Central memory CD8-positive, alpha-beta T cell (primary cell): ENCODE measurements around the gene CORIN.

Experiments used
- ATAC-seq: fragments of 150-1000 bp; cut with Tn5 transposase; replicated peaks from 2 replicates; pipeline ENCODE4 v1.10.0; 2022; ENCODE audit warnings: mild to moderate bottlenecking, moderate FRiP score, moderate number of reproducible peaks; ENCODE audit not compliant: poor library complexity, severe bottlenecking; ENCODE audit errors: extremely low read depth
- DNase-seq, 2 donors: peaks; one replicate each; pipeline ENCODE4 v3.0.0; 2021; ENCODE audit warnings: low spot score in 2 of 2
- H3K27ac Mint-ChIP-seq: one replicate; pipeline ENCODE4 v1.8.0; 2022; ENCODE audit warnings: low read depth, mild to moderate bottlenecking, moderate library complexity, mixed read lengths
- H3K27me3 Mint-ChIP-seq: one replicate; pipeline ENCODE4 v1.8.0; 2022; ENCODE audit warnings: mixed read lengths
- H3K36me3 Mint-ChIP-seq: one replicate; pipeline ENCODE4 v1.8.0; 2022; ENCODE audit warnings: mild to moderate bottlenecking, moderate library complexity, mixed read lengths; ENCODE audit not compliant: insufficient read depth
- H3K4me1 Mint-ChIP-seq: one replicate; pipeline ENCODE4 v1.8.0; 2022; ENCODE audit warnings: mixed read lengths
- H3K4me3 Mint-ChIP-seq: one replicate; pipeline ENCODE4 v1.8.0; 2022; ENCODE audit warnings: mild to moderate bottlenecking, moderate library complexity, mixed read lengths
- H3K9me3 Mint-ChIP-seq: one replicate; pipeline ENCODE4 v1.8.0; 2022; ENCODE audit warnings: mixed read lengths

Gene CORIN

DNA sequence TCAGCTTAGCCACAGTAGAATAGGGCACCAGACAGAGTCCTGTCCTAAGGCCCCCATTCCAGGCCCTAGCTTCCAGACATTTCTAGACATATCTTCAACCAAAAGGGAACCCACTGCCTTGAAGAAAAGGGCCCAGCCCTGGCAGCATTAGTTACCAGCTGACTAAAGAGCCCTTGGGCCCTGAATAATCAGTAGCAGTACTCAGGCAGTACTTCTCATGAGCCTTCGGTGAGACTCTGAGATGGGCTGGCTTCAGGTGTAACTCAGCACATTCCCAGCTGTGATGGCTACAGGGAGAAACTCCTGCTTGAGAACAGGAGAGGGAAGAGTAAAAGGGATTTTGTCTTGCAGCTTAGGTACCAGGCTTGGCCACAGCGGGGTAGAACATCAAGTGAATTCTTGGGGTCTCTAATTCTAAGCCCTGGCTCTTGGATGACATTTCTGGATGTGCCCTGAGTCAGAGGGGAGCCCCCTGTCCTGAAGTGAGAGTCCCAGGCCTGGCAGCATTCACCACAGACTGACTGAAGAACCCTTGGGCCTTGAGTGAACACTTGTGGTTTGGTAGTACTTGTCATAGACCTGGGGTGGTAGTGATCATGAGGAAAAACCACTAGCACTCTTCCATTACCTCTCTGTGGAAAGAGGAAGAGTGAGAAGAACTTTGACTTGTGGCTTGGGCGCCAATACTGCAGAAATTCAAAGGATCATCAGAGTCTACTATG lies 182.7 kb downstream of the CORIN start:
- Mint-ChIP-seq H3K27ac (no peak overlapping the region), H3K9me3 (no peaks in the 10 kb centered on the region), H3K4me3 (no peak overlapping the region), H3K36me3 (no peaks in the 10 kb centered on the region), H3K4me1 (no peaks in the 10 kb centered on the region), H3K27me3 (peaks cover 9% of the 10 kb centered on the region)
- ATAC-seq (no peak), DNase-seq (no peak)

DNA sequence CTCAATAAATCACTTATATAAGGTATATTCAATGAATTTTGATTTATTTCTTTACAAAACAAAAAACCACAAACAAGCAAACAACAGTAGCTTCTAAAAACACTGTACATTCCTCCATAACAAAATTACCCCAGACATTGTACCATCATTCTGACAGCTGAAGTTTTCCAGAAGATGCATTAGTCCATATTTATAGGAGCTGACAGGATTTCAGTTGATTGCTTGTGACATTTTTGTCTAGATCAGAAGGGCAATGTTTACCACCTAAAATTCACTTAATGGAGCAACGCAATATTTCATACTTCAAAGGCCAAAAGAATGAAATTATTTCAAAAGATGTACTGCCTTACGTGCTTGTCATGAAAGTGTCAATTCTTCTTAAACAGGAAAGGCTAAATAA lies 185.8 kb downstream of the CORIN start:
- no peak overlapping the region for H3K27ac Mint-ChIP-seq
- DNase-seq: no peak
- no peak overlapping the region for H3K4me3 Mint-ChIP-seq
- peaks cover 24% of the 10 kb centered on the region for H3K27me3 Mint-ChIP-seq
- H3K9me3 Mint-ChIP-seq: no peaks in the 10 kb centered on the region
- no peaks in the 10 kb centered on the region for H3K4me1 Mint-ChIP-seq
- no peak for ATAC-seq
- H3K36me3 Mint-ChIP-seq: no peaks in the 10 kb centered on the region

DNA sequence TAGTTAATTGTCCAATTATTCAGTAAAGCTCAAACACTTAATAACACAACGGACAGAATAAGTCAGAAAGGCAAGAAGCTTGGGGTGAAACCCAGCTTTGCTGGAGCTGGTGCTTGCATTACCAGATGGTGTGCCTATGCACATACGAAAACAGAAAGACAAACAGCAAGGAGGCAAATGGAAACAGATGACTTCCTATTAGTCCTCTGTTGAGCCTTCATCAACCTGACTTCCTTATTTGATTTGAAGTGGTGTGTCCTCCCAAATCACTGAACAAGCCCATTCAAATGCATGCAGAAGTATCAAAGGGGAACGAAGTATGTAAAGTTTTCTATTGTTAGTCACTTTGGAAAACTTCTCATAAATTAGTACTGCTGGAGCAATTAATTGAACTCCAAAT lies 186.6 kb downstream of the CORIN start:
- H3K27me3 Mint-ChIP-seq: peaks cover 24% of the 10 kb centered on the region
- ATAC-seq (no peak), DNase-seq (no peak)
- H3K9me3 Mint-ChIP-seq: no peaks in the 10 kb centered on the region
- H3K27ac Mint-ChIP-seq: no peak overlapping the region
- H3K4me3 Mint-ChIP-seq: no peak overlapping the region
- no peaks in the 10 kb centered on the region for H3K36me3 Mint-ChIP-seq
- no peaks in the 10 kb centered on the region for H3K4me1 Mint-ChIP-seq

DNA sequence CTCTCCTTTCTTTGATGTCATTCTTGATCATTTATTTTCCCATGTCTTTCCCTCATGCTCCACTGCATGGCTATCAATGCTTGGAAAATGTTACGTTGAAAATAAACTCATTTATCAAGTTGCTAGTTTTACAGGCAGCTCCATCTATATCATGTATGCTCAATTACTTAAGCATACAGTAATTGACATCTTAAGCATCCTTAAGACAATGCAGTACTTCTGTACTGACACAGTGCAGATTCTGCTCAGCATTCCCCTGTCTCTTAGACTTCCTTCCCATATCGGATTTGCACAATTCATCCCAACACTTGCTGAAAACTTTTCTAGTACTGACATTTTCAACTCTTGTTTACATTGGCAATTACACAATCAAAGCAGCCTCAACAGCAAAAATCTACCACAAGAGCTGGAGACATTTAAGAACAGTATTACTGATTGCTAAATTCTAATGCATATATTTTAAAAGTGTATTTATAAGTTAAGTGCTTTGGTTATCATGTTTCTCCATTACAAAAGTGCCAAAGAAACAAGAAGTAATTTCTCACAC lies 187.2 kb downstream of the CORIN start:
- Mint-ChIP-seq H3K4me3 (no peak overlapping the region), H3K36me3 (no peaks in the 10 kb centered on the region), H3K9me3 (no peaks in the 10 kb centered on the region), H3K27me3 (peaks cover 24% of the 10 kb centered on the region), H3K4me1 (no peaks in the 10 kb centered on the region), H3K27ac (no peak overlapping the region)
- ATAC-seq (no peak), DNase-seq (no peak)

DNA sequence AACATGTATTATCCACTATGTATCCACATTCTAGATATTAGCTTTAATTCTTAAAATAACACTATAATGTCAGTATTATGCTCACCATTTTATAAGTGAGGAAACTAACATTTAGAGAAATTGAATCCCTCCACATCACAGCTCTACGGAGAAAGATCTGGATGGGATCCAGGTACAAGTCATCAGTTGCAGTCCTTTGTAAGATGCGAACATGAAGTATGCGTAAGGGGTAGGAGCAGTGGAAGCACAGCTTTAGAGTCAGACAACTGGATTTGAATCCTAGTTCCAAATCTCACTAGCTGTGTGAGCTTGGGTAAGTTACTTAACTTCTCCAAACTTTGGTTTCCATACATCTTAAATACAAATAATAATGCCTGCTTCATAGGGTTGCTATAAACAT lies 190.3 kb downstream of the CORIN start:
- Mint-ChIP-seq H3K36me3 (no peaks in the 10 kb centered on the region), H3K4me1 (no peaks in the 10 kb centered on the region), H3K27ac (no peak overlapping the region), H3K4me3 (no peak overlapping the region), H3K9me3 (no peaks in the 10 kb centered on the region), H3K27me3 (peaks cover 23% of the 10 kb centered on the region)
- no peak for ATAC-seq
- no peak for DNase-seq

DNA sequence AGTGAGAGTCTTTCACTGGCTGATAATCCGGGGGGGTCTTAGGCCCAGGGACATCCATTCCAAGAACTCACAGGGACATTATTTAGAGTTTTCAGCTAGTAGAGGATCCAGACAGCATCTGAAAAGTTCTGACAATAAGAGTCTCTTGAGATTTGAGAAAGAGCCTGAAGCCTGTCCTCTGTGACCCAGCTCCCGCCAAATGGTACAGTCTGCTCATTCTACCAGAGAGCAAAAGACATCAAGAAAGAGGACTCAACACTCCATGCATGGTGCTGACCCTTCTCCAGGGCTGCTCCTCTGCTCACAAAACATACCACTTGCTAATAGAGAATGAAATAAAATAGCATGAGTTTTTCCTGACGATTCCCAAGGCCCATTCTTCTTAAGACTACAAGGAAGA lies 190.8 kb downstream of the CORIN start:
- ATAC-seq (no peak), DNase-seq (no peak)
- H3K4me1 Mint-ChIP-seq: no peaks in the 10 kb centered on the region
- no peaks in the 10 kb centered on the region for H3K36me3 Mint-ChIP-seq
- H3K27ac Mint-ChIP-seq: no peak overlapping the region
- H3K4me3 Mint-ChIP-seq: no peak overlapping the region
- H3K27me3 Mint-ChIP-seq: peaks cover 29% of the 10 kb centered on the region
- no peaks in the 10 kb centered on the region for H3K9me3 Mint-ChIP-seq

DNA sequence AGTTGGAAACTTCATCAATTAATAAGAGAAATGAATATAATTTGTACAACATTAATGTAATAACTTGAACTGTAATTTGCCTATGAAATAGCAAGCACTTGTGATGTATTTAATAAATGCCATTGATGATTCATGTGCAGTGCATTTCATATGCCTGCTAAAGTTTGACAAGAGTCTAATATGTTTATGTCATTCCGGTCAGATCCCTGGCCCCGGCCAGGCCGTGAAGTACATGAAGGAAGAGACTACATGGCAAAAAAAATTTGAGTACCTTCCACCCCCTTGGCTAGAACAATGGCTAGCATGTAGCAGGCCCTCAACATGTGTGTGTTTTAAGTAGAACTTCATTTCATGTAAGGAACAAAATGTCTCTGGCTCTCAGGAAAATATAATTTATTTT lies 191.5 kb downstream of the CORIN start:
- H3K4me3 Mint-ChIP-seq: no peak overlapping the region
- H3K4me1 Mint-ChIP-seq: no peaks in the 10 kb centered on the region
- H3K9me3 Mint-ChIP-seq: no peaks in the 10 kb centered on the region
- H3K27ac Mint-ChIP-seq: no peak overlapping the region
- no peak for DNase-seq
- peaks cover 35% of the 10 kb centered on the region for H3K27me3 Mint-ChIP-seq
- no peak for ATAC-seq
- no peaks in the 10 kb centered on the region for H3K36me3 Mint-ChIP-seq

DNA sequence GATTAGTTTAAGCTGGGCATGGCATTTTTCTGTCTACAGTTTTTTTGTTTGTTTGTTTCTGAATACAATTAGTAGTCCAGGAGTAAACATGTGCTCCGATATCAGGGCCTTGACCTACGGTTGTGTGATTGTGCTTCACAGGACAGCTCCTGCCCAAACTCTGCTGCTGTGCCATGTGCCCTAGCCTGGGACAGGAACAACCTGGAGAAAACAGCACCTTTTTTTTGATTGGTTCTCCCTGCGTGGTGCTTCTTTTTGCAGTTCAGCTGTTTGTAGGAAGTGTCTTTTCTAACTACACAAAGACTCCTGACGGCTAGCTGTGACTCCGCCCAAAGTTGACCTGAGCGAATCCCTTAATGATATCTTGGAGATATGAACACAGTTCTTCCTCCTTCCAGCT lies 194.0 kb downstream of the CORIN start:
- DNase-seq (no peak), ATAC-seq (no peak)
- Mint-ChIP-seq H3K4me3 (no peak overlapping the region), H3K27me3 (peaks cover 32% of the 10 kb centered on the region), H3K36me3 (no peaks in the 10 kb centered on the region), H3K27ac (no peak overlapping the region), H3K4me1 (no peaks in the 10 kb centered on the region), H3K9me3 (no peaks in the 10 kb centered on the region)

DNA sequence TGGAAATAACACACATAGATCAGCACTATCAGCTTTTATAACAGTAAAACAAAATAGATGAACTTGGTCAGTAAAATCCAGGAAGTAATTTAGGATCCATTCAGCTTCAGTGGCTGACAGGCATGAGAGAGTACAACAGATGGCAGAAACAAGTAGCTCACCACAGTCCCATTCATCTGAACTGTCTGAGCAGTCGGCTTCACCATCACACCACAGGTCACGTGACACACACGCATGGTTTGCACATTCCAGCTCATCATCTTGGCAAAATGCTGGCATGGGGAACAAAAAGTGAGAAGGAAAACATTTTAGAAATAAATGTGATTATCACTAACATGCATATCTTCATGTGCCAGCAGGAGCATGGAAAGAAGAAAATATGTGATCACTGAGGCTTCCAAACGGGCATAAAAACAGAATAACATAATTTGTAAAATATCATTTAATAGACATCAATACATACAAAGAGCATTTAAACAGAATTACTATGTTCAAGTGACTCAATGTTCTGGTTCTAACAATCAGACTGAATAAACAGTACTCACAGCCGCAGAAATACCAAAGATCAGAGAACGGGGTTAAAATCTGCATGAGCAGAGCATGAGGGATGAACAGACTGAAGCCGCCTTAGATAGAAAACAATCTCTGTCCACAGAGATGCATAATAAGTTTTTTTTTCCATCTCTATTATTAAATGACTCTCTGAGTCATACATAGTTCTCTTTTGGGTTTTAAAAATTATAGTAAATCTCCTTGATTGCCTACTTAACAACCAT lies 194.7 kb downstream of the CORIN start:
- H3K4me1 Mint-ChIP-seq: no peaks in the 10 kb centered on the region
- no peak for ATAC-seq
- no peak for DNase-seq
- no peaks in the 10 kb centered on the region for H3K9me3 Mint-ChIP-seq
- H3K4me3 Mint-ChIP-seq: no peak overlapping the region
- no peaks in the 10 kb centered on the region for H3K36me3 Mint-ChIP-seq
- peaks cover 36% of the 10 kb centered on the region for H3K27me3 Mint-ChIP-seq
- H3K27ac Mint-ChIP-seq: no peak overlapping the region

DNA sequence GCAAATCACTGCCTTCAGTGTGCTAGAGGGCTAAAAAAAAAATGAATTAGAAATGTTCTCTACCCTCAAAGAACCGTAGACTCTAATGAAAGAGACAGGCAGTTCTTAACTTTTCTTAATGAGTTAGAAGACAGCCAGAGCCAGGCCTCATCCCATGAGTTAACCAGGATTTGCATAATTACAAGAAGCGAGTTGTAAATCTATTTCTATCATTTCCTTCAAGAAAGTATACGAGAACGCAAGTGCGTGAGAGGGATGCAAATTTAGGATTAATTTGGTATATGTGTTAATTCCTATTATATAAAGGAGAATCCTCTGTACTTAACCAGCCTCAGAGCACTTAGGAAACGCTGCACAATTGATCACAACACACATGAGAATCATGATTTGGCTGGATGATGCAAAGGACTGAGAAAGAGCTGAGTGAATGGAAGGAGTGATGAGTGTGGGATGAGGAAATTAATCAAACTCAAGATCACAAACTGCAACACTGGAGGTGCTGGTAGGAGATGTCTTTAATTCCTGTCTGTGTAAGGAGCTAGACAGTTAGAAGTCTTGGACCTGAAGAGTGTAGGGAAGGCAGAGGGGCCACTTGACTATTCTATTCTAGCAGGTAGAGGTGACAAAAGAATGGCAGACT lies 195.6 kb downstream of the CORIN start:
- no peaks in the 10 kb centered on the region for H3K4me1 Mint-ChIP-seq
- H3K36me3 Mint-ChIP-seq: no peaks in the 10 kb centered on the region
- no peak overlapping the region for H3K27ac Mint-ChIP-seq
- H3K27me3 Mint-ChIP-seq: peaks cover 43% of the 10 kb centered on the region
- no peak for ATAC-seq
- DNase-seq: no peak
- H3K9me3 Mint-ChIP-seq: no peaks in the 10 kb centered on the region
- no peak overlapping the region for H3K4me3 Mint-ChIP-seq

DNA sequence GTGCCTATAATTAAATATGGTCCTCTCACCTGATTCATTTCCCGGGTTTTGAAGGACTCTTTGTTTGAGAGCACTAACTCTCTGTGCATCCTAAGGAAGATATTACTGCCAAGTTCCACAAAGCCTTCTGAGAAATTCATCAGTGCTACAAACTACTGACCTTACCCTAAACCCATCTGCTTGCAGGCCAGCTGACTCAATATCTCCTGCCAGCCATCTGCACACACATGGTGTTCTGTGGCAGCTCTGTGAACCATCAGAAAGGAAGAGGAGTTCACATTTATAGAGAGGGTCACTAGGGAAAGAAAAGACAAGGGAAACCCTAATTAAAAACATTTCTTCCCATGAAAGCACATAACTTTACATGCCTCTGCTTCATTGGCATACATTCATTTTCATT lies 196.1 kb downstream of the CORIN start:
- Mint-ChIP-seq H3K4me1 (no peaks in the 10 kb centered on the region), H3K9me3 (peaks cover 5% of the 10 kb centered on the region), H3K36me3 (no peaks in the 10 kb centered on the region), H3K27me3 (peaks cover 48% of the 10 kb centered on the region), H3K27ac (no peak overlapping the region), H3K4me3 (no peak overlapping the region)
- DNase-seq: no peak
- no peak for ATAC-seq

DNA sequence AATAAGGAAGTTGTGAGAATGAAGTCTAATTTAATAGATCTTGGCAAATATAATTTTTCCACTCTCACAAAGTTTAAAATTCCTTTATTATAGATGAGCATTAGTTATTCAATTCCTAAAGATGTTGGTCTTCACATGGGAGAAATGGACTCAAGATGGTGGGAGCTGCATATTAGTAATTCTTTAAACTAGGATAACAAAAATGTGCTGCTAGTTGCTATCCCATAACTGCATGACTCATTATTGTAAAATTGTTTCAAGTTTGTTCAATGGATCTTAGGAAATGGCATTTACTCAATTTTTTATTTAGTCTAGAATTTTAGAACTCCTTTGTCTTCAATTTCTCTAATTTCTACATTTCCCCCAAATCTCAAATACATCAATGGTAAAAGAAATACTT lies 197.0 kb downstream of the CORIN start:
- Mint-ChIP-seq H3K27ac (no peak overlapping the region), H3K9me3 (peaks cover 6% of the 10 kb centered on the region), H3K4me1 (no peaks in the 10 kb centered on the region), H3K27me3 (peaks cover 56% of the 10 kb centered on the region), H3K4me3 (no peak overlapping the region), H3K36me3 (no peaks in the 10 kb centered on the region)
- DNase-seq: no peak
- no peak for ATAC-seq

DNA sequence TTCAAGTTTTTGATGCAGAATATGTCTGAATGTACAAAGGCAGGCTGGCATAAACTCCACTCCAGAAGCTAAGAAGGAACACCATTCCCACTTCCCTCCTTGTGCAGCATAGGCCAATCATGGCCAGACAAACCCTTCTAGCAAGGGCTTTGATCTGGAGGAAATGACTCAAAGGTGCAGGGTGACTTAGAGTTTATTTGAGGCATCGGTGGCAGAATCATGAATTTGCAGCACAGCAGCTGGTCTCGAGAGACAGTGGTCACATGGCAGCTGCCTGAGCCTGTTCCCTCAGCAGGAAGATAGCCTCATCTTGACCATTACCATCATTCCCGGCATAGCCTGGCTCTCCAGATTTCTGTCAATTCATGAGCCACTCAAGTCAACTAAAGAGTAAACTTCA lies 198.3 kb downstream of the CORIN start:
- Mint-ChIP-seq H3K27ac (no peak overlapping the region), H3K36me3 (no peaks in the 10 kb centered on the region), H3K4me3 (no peak overlapping the region), H3K4me1 (no peaks in the 10 kb centered on the region), H3K27me3 (peaks cover 70% of the 10 kb centered on the region), H3K9me3 (peaks cover 6% of the 10 kb centered on the region)
- ATAC-seq (no peak), DNase-seq (no peak)
